HG02642 (cell line): Measurements from ENCODE around the gene GORASP2.

Experiments used
- ATAC-seq: cut with Tn5 transposase; IDR thresholded peaks from one replicate; pipeline ENCODE4 v1.9.1; 2021; ENCODE audit warnings: mild to moderate bottlenecking; ENCODE audit not compliant: unreplicated experiment, poor library complexity

GORASP2 gene

GRCh38 chr2:170991398-170992182 lies 62.5 kb downstream of the GORASP2 start:
- ATAC-seq, result no peak

DNA sequence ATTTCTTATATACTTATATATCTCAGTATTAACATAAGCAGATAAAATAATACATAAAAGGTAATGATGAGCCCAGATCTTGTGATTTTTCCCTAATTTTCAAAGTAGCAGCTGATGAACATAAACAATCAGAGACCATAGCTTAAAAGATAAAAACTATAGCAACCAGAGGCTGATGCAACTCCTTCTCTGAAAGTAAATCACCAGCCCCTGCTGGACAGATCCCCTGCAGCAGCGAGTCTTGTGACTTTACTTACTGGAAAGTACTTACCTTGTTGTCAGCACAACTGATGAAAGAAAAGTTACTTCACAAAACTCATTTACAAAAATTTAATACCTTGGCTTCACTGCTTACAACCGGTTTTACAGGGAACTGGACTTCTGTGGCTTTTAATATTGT lies 67.3 kb downstream of the GORASP2 start:
- ATAC-seq, result no peak

GRCh38 chr2:170997893-170998597 lies 69.0 kb downstream of the GORASP2 start:
- ATAC-seq, result no peak

- ATAC-seq, result no peak
Observed at GRCh38 chr2:170999654-171000053, 70.6 kb downstream of the GORASP2 start.

- ATAC-seq, result no peak
Observed at GRCh38 chr2:171004363-171004762, 75.3 kb downstream of the GORASP2 start.

- ATAC-seq, result no peak
Observed at GRCh38 chr2:171004833-171005232, 75.8 kb downstream of the GORASP2 start.

DNA sequence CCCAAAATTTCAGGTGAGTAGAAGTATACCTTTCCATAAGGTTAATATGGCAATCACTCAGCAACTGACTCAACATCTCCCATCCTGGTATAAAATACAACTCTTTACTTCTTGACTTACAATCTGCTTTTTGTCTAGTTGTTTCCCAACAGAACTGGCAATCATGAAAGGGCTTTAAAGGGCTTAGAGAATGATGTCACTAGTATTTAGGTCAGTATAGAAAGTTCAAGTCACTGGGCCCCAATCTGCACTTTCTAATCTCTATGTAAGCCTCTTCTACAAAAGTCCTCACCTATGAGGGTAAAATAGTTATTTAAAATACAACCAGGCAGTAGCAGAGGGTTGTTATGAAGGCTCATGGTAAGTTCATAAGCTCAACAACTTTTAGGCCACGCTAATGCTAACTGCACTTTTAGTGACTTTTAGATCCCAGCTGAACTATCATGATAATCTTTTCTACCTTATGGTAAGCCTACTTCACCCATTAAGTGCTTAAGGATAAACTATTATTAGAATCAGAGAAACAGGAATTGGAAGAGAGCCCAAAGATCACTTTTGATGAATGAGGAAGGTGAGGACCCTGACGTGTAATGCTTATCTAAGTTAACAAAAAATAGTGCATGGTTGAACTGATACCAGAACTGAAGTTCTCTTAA lies 79.6 kb downstream of the GORASP2 start:
- no peak for ATAC-seq

GRCh38 chr2:171009386-171009785 lies 80.3 kb downstream of the GORASP2 start:
- ATAC-seq, result no peak

DNA sequence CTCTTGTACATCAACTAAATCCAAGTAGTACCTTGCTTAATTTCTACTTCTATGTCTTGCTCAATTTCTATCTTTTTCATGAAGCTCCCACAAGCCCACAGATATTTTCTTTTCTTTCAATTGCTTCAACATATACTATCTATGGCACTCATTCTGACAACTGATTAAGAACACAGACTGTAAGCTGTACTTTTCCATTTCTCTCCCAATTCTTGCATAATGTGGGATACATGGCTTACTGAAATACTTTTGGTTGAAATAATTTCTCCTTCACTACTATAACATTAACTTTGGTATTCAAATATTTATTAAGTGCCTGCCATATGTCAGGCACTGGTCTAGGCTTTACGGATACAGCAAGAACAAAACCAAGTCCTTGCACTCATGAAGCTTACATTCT lies 84.8 kb downstream of the GORASP2 start:
- ATAC-seq, result no peak

GRCh38 chr2:171016125-171016524 lies 87.1 kb downstream of the GORASP2 start:
- ATAC-seq, result no peak
